Amygdala (tissue), 56 donors: Measurements from ENCODE around the gene ZNF521.

ENCODE experiments used
- DNase-seq, 56 donors: peaks; one replicate each; lab custom pipeline; 2025; lab: John Stamatoyannopoulos, UW

Gene ZNF521

GRCh38 chr18:25256439-25256838 is 95.5 kb downstream of the ZNF521 start:
- no peak for DNase-seq

- no peak for DNase-seq
Observed at GRCh38 chr18:25253779-25254178, 98.2 kb downstream of the ZNF521 start.

GRCh38 chr18:25253136-25253535 is 98.8 kb downstream of the ZNF521 start:
- DNase-seq: no peak

GRCh38 chr18:25251068-25251467 is 100.9 kb downstream of the ZNF521 start:
- DNase-seq: no peak

GRCh38 chr18:25250474-25250851 is 101.5 kb downstream of the ZNF521 start:
- DNase-seq: no peak

- no peak for DNase-seq
Observed at GRCh38 chr18:25248755-25249154, 103.2 kb downstream of the ZNF521 start.

GRCh38 chr18:25247725-25248124 is 104.2 kb downstream of the ZNF521 start:
- DNase-seq: no peak

GRCh38 chr18:25244924-25245698 is 106.9 kb downstream of the ZNF521 start:
- DNase-seq: no peak

GRCh38 chr18:25244170-25244569 is 107.8 kb downstream of the ZNF521 start:
- DNase-seq: no peak

GRCh38 chr18:25243754-25244153 is 108.2 kb downstream of the ZNF521 start:
- DNase-seq: no peak

- no peak for DNase-seq
Observed at GRCh38 chr18:25243257-25243656, 108.7 kb downstream of the ZNF521 start.

- DNase-seq: no peak
Observed at GRCh38 chr18:25240420-25240770, 111.6 kb downstream of the ZNF521 start.

GRCh38 chr18:25239581-25240419 is 112.2 kb downstream of the ZNF521 start:
- DNase-seq: no peak

- DNase-seq: no peak
Observed at GRCh38 chr18:25239151-25239550, 112.8 kb downstream of the ZNF521 start.

- DNase-seq: no peak
Observed at GRCh38 chr18:25237571-25238267, 114.2 kb downstream of the ZNF521 start.

GRCh38 chr18:25236736-25237135 is 115.2 kb downstream of the ZNF521 start:
- DNase-seq: no peak

GRCh38 chr18:25235401-25236042 is 116.4 kb downstream of the ZNF521 start:
- DNase-seq: no peak

- DNase-seq: no peak
Observed at GRCh38 chr18:25234740-25235345, 117.1 kb downstream of the ZNF521 start.

- no peak for DNase-seq
Observed at GRCh38 chr18:25234322-25234639, 117.7 kb downstream of the ZNF521 start.

GRCh38 chr18:25233528-25234321 is 118.2 kb downstream of the ZNF521 start:
- no peak for DNase-seq
